GM12874 (cell line): ENCODE results near the gene MTCL3.

Experiments used
- TF ChIP-seq, protein P1 (sequence below): IDR thresholded peaks from 2 replicates; pipeline ENCODE4 v1.5.1; 2011; ENCODE audit warnings: low read depth, mild to moderate bottlenecking, control low read depth, low read length, moderate library complexity; ENCODE audit not compliant: insufficient read depth

The MTCL3 gene

DNA sequence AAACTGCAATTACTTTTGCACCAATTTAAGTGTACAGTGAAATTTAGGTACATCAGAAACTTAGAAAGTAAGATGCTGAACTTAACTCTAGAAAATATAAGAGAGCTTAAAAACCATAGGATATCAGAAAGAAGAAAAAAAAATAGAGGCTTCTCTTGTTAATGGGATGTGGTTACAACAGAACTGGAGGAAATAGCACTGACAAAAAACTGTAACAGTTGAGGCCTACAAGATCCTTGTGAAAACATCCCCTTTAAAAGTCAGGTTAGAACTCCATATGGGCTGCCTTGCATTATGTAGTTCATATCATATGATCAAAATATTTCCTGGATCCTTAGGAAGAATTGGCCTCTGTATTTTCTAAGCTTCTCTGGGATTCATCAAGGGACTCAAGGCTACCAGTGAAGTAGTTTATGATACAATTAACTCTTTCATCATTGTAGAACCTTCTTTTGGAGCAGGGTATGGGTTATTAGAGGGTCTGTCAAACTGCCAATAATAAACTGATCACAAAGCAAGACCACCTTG is 24.8 kb downstream of the MTCL3 start:
- TF ChIP-seq, protein P1, sequence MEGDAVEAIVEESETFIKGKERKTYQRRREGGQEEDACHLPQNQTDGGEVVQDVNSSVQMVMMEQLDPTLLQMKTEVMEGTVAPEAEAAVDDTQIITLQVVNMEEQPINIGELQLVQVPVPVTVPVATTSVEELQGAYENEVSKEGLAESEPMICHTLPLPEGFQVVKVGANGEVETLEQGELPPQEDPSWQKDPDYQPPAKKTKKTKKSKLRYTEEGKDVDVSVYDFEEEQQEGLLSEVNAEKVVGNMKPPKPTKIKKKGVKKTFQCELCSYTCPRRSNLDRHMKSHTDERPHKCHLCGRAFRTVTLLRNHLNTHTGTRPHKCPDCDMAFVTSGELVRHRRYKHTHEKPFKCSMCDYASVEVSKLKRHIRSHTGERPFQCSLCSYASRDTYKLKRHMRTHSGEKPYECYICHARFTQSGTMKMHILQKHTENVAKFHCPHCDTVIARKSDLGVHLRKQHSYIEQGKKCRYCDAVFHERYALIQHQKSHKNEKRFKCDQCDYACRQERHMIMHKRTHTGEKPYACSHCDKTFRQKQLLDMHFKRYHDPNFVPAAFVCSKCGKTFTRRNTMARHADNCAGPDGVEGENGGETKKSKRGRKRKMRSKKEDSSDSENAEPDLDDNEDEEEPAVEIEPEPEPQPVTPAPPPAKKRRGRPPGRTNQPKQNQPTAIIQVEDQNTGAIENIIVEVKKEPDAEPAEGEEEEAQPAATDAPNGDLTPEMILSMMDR: no peak

DNA sequence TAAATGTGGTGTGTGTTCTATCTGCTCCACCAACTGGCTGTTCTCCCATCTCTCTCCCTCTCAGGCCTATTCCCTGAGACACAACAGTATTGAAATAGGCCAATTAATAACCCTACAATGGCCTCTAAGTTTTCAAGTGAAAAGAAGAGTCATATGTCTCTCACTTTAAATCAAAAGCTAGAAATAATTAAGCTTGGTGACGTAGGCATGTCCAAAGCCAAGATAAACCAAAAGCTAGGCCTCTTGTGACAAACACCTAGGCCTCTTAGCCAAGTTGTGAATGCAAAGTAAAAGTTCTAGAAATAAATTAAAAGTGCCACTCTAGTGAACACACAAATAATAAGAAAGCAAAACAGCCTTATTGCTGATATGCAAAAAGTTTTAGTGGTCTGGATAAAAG is 29.9 kb downstream of the MTCL3 start:
- TF ChIP-seq, protein P1: no peak

DNA sequence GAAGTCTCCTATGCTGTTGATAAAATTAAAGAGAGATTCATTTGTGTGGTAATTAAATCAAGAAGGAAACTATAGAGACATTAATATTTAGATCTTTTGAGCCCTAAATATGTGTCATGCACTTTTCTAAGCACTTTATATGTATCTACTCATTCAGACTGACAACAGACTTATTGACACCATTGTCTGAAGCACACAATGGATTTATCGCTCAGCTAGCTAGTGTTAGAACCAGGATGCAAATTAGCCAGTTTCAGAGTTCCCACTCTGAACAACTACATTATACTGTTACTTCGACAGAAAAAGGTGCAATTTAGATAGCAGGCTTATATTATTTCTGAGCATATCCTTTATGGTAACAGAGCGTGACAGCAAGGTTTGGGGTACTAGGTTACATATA is 32.2 kb downstream of the MTCL3 start:
- TF ChIP-seq, protein P1: no peak

DNA sequence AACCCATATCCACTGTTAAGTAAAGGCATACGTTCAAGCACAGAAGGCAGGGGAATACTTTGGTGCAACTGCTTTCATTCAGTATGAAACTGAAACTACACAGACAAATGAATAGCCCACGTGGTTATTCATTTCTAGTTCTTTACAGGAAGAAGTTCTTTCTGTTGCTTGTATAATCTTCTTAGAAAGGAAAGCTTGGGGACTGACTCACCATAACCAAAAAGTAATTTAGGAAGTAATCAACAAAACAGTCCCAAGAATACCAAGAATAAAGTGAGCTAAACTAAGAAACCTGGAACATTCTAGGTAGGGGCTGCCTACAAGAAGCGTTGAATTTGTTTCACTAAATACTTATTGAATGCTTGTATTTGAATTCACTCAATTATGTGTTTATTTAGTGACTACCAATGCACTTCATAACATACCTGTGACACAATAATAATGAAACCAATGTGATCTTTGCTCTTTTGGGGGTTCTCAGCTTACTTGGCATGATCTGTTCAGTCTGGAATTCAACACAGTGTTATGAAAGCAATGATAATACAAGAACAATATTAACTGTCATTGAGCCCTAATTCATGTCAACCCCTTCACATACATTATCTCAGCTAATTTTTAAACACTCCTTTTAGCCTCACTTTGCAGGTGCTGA is 34.8 kb downstream of the MTCL3 start:
- TF ChIP-seq, protein P1: no peak

DNA sequence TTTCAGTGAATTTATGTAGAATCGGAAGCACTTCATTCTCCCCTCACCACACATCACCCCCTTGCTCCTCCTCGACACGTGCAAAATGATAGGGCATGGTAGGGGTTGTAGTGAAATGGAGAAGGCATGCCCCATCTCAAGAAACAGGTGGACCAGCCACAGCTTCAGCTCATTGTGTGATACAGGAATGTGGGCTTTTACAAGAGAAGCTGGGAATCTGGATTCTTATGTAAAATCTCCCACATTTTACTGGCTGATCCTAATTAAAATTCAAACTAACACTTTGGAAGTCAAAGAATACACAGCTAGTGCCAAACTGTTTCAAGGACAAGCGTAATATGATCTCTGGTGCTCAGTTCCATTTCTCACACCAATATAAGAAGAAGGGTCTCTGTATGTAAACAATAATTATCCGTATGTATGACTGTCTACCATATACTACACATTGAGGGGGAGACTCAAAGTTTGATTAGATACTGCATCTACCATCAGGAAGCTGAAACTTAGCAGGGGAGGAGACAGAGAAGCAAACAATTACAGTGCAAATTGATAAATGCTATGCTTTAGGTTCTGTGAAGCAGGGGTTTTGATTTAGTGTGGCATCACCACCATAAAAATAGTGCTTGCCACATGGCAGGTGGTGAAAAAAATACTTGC is 35.6 kb downstream of the MTCL3 start:
- TF ChIP-seq, protein P1: no peak

DNA sequence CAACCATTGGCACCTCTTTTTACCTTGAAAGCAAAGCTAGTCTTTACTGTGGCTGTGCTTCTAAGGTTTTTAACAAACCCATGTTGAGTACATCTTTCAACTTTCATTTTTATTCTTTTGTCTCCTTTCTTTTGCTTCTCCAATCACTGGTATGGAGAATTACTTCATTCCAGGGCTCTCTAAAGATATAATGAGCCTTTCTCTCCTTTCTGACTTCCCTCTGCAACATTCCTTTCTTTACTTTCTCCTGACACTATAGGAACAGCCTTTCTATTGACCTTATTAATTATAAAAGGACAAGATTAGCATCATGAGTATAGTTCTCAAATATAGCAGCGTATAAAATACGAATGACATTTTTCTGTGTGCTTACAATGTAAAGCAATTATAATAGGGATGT is 36.8 kb downstream of the MTCL3 start:
- TF ChIP-seq, protein P1: no peak

DNA sequence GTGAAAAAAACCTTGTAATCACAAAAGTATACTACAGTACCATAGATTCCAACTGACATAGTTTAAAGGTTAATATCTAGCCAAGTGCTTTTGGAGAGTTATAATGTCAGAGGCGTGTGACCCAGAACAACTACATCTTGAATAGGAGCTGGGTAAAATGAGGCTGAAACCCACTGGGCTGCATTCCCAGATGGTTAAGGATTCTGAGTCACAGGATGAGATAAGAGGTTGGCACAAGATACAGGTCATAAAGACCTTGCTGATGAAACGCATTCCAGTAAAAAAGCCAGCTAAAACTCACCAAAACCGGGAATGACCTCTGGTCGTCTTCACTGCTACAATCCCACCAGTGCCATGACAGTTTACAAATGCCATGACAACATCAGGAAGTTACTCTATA is 37.5 kb downstream of the MTCL3 start:
- TF ChIP-seq, protein P1: no peak
